Kasumi-1 (cell line): ENCODE data around the gene ZNF777.
"Not testable (repeated sequence)": the region's sequence is repeated elsewhere in the genome, so short reads cannot be mapped to it uniquely, and the experiment has no call there.

Source experiments
- DNase-seq, 2 experiments: peaks; one replicate each; lab custom pipeline; 2025; lab: John Stamatoyannopoulos, UW

ZNF777 gene

DNA sequence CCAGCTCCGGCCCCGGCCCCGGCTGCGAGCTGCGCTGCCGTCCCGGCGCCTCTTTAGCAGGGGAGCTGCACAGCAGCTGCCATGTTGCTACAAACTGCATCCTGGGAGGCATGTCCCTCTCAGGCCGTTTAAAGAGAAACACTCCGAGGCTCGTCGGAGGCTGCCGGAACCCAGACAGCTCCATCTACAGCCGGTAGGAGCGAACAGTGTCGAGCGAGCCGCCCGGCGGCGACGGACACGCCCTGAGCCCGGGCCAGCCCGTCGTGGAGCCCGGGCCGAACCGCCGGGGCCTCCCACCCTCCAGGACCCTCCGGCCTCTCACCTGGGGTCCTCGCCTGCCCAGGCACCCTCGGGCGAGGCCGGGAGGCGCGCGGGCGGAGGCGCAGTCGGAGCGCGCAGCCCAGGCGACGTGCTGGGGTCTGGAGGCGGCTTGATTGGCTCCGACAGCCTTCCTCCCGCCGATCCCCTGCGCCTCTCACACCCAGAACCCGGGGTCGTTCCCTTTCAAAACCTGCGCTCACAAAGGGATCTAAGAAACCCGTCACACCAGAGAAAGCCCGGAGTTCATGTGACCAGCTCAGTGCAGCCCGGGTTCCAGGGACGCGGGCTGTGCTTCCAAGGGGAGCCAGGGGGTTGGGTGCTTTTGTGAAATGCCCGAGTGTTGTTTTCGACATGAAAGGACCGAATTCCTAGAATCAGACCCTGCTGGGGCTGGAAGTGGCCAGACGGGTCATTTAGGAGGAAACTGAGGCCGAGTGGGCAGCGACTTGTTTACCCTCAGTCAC lies at the start of gene ZNF777:
ZNF777 (minus strand) TSS at position 570 of the 785 bp plus-strand sequence. CDS start 5,040 bp downstream, outside the sequence.
- DNase-seq, result peak; percentile 80

DNA sequence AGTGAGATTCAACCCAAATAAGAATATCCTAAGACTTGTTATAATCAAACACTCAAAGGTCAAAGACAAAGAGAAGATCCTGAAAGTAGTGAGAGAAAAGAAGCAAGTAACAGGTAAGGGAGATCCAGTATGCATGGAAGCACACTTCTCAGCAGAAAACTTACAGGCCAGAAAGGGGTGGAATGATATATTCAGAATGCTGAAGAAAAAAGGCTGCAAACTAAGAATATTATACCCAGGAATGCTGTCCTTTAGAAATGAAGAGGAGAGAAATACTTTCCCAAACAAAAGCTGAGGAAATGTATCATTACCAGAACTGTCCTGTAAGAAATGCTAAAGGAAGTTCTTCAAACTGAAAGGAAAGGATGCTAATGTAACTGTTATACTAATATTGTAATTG lies 49.4 kb upstream of the ZNF777 start:
- no peak for DNase-seq

DNA sequence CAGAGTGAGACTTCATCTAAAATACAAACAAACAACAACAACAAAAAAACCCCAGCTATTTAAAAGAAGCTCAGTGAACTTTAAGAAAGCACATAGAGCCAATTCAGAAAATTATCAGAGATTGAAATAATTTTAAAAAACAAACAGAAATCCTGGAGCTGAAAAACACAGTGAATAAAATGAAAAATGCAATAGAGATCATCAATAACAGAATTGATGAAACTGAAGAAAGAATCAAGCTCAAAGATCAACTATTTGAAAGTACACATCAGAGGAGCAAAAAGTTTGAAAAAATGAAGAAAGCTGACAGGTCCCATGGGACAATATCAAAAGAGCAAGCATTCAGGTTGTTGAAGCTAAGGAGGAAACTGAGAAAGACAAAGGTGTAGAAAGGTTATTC lies 48.9 kb upstream of the ZNF777 start:
- DNase-seq, result no peak

DNA sequence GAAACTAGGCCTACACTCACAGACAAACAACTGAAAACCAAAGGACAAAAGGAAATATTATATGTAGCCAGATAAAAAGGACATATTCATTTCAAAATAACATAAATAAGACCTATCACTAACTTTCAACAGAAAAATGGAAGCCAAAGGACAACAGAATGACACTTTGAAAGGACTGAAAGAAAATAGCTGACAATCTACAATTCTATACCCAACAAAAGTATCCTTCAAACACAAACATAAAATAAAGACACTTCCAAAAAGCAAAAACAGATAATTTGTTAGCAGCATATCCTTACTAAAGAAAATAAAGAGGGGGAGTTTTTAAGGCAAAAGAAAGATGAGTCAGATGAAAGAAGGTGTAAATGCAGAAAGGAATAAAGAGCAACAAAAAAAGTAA lies 44.7 kb upstream of the ZNF777 start:
- DNase-seq, result no peak

DNA sequence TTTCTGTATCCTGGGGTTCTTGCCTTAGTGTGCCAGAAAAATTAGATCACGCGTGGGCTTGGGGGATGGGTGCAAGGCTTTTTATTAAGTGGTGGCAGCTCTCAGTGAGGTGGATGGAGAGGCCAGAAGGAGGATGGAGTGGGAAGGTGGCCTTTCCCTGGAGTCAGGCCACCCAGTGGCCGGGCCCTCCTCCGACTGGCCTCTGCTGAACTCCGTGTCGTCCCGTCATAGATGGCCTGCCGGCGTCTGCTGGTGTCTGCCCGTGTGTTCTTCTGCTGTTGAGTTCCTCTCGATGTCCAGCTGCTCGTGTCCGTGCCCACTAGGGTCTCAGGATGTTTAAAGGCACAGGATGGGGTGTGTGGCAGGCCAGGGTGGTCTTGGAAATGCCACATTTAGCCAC lies 40.8 kb upstream of the ZNF777 start:
- DNase-seq, result no peak

DNA sequence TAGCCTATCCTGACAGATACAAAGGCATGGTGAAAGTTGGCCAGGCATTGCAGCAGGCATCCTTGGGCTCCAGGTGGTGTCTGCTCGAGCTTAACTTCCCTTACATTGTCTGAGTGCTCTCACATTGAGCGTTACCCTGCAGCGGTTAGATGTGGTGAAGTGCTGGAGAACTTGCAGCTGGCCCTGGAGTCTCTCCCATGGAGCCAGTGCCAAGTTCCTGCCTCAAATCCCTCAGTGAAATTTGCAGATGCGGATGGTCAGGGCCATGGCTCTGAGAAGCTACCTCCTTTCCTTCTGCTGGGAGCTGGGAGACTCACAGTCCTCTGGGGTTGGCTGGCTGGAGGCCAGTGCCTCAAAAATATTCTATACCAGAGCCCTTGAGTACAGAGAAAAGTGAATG lies 40.0 kb upstream of the ZNF777 start:
- DNase-seq, result no peak

DNA sequence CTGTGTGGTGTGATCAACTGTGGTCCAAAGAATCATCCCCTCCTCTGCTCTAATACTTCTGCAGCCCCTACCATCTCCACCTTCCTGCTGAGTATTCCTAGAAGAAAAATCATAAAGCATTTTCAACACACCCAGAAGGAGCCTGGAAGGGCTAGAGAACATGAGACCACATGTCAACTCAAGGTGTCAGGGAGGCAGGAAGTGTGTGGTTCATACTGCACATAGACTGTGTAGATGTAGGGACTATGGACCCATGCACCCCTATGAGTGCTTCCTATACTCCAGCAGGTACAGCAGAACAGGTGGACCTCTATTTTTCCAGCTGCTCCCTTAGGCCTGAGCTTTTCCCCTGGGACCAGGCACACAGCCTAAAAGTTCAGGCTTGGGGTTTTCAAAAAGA lies 39.3 kb upstream of the ZNF777 start:
- DNase-seq, result no peak

DNA sequence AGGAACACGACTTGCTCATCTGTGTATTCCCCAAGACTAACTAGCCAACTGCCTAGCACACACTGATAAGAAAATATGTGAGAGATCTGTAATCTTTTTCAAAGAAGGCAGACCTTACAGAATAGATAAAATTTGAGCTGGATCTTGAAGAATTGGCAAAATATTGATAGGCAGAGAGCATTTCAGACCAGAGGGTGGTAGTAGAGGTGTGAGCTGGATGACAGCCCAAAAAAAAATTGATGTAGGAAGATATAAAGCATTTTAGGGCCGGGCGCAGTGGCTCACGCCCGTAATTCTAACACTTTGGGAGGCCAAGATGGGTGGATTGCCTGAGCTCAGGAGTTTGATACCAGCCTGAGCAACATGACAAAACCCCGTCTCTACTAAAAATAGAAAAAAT lies 37.9 kb upstream of the ZNF777 start:
- DNase-seq, result no peak

DNA sequence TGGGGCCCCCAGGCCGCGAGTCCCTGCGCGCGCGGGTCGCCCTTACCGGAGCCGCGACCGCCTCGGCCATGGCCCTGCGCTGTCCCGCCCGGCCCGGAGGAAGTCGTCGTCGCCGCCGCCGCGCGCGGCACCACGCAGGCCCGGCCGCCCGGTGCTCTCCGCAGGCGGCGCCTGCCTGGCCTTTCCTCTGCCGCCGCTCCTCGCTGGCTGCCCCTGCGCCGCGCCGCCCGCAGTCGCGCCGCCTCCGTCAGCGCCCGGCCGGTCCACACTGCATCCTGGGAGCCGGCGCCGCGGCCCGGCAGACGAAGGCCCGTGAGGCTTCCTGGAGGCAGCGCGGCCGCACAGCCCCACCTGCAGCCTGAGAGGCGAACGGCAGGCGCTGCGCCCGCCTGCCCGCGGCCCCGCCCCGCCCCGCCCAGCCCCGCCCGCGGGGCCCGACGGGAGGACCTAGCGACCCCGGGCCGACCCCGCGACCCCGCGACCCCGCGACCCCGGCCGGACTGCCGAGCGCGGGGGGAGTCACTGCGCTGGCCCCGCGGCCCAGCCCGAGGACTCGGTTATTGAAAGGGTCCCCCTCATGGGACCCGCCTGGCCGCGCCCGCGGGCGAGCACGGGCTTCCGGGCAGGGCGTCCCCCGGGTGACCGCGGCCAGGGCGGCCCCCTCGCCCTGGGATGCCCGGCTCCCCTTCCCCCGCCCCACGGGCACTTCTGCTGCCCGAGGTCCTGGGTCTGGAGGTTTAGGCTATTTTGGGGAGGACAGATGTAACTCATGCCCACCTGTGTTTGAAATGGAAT lies 36.8 kb upstream of the ZNF777 start, which contains the start of gene ZNF746:
ZNF746 (minus strand) TSS at position 343 of the 795 bp plus-strand sequence; CDS start at position 70, 273 bp downstream.
- peak; percentile 64 for DNase-seq

DNA sequence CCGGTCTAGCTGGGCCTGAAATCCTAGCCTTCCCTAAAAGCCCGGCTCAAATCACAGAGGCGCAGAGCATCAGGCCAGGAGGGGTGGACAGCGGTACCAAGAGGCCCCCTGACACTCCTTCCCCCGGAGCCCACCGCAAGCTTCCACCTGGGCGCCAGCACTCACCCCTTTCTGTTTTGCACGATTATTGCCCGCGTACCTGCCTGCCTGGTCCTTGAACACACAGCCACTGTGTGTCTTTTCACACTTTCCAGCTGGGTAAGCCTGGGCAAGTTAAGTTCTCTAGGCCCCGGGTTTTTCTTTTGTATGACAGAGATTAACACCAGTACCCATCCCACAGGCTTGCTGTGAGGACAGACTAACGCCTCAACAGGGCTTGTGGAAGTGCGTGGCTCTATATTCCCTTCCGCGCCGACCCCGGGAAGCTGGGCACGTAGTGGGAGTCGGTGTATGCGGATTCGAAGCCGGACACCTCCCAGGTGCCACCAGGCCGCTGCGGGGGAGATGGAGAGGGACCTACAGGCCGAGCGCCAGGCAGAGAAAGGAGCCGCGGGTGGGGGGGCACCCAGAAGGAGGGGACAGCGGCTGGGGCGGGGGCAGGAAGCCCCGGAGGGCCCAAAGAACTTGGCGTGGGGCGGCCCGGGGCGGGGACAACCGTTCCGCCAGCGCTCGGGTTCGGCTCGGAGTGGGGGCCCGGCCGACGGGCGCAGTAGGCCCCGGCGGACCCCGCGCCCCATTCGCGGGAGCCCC lies 36.0 kb upstream of the ZNF777 start:
- DNase-seq, result peak; percentile 26 to 33

DNA sequence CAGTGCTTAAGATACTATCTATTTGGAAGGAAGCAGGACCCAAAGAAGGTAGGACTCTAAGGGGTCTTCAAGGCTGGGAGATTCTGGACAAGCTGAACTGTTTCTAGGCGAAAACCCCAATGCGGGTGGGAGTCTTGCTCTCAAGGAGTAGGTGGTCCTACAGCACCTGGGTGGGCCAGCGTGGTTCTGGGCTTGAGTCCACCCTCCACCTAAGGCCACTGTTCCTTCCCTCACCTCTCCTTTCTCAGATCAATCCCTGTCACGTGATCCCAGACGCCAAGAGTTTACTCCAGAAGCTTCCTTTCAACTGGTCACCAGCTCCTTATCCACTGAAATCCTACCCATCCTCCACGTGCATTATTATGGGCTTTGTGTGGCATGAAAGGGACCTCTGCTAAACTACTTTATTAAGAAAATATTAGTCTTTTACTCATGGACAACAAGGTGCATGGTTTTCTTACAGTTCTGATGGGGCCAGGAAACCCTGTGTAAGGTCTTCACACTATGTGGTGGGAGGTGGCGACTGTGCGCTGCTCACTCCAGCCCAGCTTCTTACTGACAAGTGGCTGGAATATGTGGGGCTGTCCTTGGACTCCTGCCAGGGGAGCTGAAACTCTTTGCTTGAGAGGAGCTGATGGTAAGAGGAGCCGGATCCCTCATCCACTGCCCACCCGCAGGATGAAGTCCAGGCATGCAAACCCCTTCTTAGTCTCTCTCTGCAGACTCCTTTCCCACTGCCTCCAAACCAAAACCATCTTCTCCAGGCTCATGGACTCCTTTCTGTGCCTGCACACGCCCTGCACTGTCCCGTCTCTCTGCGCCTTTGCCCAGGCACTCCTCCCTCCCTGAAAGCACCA lies 35.2 kb upstream of the ZNF777 start:
- no peak for DNase-seq

DNA sequence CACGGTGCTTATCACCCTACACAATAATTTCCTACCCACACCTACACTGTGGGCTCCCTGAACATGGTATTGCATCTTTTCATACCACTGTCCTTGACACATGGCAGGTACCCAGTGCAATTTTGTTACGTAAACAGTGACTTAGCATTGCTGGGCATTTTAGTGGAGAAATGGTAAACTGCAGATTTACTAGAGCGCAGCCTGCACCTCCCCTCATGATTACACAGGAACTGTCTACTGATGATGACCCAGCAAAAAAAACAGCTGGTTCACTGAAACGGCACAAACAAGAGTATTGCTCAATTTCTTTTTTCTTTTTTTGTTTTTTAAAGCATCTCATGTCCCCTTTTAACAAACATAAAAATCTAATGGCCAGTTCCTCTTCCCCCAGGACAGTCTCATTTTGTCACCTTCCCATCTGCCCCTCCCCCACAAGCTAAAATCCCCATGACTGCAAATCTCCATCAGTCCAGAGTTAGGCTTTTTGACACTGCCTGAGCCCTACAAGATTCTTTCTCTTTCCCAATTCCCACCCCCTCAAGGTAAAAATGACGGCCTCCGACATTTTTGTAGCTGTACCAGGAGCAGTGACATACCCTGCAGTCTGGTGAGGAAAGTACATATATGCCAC lies 34.0 kb upstream of the ZNF777 start:
- no peak for DNase-seq

DNA sequence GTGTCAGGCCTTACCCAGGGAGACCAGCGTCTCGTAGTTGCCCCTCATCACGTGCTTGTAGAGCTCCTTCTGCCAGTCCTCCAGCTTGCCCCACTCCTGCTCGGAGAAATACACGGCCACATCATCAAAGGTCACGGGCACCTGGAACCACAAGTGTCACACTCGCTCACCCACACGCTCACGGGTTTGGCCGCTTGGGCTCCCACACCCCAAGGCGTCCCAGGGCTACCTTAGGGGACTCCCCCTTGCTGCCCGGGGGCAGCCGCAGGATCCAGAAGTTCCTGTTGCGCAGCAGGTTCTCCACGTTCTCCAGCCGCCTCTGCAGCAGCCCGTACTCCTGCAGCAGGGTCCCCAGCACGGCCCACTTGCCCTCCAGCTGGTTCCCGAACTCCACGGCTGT lies 33.1 kb upstream of the ZNF777 start:
- not testable (repeated sequence) for DNase-seq

DNA sequence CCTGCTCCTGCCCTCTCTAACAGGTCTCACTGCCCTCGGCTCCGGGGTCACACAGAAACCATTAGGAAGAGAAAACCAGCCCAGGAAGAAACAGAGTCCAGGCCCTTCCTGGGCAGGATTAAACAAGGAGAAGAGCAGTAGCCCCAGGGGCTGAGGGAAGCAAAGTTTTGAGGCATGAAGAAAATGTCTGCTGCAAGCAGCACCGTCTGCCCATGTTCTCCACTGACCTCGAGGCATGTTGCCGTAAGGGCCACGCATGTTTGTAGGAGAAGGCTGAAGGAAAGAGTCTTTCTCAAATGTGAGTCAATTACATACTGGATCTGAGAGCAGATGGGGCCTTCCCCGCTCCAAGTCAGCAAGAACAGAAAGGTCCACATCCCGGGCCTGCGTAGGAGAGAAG lies 32.5 kb upstream of the ZNF777 start:
- DNase-seq, result no peak

DNA sequence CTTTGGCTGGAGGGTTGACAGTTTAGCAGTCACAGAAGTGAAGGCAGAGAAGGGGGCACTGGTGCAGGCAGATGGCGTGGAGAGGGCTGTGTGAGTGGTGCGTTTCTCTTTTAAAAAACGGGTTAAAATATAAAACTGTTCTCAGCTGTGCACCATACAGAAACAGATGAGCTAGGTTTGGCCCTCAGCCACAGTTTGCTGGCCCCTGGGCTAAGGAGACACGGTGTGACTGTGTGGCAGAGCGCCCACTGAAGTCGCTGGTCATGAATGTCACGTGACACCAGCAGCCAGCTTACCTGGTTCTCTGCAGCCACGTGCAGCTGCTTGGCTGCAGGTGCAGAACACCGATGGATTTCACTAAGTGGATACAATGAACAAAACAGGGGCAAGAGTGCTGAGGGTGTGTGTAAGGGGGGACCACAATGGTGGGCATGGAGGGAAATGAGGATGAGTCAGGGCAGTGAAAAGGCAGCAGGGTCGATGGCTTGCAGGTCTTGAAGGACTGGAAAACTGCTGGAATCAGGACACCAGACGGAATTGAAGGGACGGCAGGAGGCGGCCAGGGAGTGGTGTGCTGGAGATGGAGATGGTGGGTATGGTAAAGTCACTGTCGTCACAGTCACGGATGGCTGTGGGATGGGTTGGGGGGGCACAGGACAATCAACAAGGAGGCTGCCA lies 29.4 kb upstream of the ZNF777 start:
- DNase-seq, result no peak

DNA sequence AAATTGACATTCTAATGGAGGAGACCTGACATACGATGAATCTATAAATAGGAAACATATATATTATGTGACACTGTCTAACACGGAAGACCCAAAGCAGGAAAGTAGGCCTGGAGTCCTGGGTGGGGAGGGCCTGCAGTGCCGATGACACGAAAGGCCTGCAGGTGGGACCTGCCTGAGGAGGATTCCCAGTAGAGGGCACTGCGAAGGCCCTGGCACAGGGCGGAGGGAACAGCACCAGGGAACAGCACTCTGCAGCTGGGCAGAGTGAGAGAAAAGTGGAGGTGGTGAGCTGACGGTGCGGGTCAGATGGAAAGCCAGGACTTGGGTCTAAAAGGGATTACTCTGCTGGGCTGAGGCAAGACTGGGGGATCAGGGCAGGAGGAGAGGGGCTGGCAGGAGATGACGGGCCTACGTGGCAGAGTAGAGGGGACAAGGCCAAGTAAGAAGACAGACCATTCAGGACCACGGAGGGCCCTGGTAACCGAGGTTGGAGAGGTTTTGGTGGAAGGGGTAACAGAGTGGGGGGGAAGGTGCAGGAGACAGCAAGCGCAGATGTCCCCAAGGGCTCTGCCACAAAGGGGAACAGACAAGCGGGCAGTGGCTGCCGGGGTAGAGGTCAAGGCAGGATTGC lies 28.6 kb upstream of the ZNF777 start:
- DNase-seq, result no peak

DNA sequence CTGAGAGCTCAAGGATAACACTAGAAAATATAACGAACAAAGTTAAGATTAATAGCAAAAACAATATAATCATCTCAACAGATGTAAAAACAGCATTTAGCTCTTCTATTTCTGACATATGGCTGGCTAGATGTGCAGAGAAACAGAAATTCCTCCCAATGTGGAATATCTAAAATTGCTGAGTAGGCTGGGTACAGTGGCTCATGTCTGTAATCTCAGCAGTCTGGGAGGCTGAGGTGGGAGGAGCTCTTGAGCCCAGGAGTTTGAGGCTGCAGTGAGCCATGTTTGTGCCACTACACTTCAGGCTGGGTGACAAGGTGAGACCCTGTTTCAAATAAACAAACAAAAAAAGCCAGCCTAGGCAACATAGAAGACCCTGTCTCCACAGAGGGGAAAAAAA lies 18.7 kb upstream of the ZNF777 start:
- DNase-seq, result no peak

DNA sequence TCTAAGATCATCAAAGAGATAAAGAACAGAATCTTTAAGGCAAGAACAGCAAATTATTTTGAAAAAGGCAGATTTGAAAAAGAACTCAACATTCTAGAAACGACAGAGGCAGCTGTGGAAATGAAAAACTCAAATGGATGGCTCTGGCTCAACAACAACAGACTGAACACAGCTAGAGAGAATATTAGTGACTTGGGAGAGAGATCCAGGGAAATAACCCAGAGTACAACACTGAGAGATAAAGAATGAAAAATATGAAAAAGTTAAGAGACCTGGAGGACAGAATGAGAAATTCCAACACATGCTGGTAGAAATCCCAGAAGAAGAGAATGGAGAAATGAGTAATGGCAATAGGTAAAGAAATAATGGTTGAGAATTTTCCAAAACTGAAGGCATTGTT lies 17.9 kb upstream of the ZNF777 start:
- DNase-seq, result no peak

DNA sequence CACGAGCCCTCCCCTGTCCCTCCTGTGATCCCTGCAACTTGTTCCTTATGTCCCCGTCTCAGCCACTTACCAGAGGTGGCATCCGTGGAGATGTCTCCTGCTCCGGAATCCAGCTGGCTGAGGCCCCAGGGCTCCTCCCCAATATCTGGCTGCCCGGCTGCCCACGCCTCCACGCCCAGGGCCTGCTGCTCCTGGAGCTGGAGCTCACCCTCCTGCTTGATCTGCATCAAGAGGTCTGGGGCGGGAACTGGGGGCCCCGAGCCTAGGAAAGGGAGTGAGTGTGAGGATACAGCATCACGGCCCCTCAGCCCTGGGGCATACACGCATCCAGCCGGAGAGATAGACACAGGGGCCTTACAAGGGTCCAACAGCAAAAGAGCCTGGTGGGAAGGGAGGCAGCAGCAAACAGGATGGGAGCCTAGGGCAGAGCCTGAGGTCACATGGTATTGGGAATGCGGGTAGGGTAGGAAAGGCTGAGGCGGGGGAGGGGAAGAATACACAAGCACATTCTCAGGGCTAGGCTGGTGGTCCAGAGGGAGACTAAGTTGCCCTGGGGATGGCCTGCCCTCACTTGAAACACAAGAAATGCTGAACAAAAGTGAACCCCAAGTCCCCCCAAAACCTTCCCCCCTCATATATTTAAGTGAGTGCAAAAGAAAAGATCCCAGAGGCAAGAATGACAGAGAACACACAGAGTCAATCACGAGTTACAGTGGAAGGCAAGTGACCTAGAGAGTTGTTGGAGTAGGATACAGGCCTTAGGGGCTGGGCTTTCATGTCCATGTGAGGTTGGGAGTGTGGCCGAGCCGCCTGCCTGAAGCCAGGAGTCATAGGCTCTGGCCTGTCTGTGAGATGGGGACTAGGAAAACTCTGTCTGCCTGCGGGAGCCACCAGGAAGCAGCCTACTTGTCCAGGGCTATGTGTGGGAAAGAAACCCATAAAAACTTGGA lies 16.9 kb upstream of the ZNF777 start:
- DNase-seq, result no peak
